Measurements from ENCODE around the gene STH.

GRCh38 chr17:45997624-45998023, 1.4 kb upstream of the STH start:
- TF ChIP-seq CTCF (conservative IDR thresholded peaks at IDR 0.05 in 1 of 2, IDR thresholded peaks at IDR 0.05 in 1 of 2; ENCODE audit: extremely low read depth in 1 of 2, insufficient read depth in 1 of 2, low read depth in 1 of 2, low read length in 2 of 2) (no peak), EZH2 (IDR thresholded peaks at IDR 0.05; ENCODE audit: borderline replicate concordance, low read length) (no peak)

All from mammary epithelial cell (primary cell).